ENCODE data around the gene TOR2A.

- TF ChIP-seq CTCF (IDR thresholded peaks at IDR 0.05) (no peak), POLR2AphosphoS5 (IDR thresholded peaks at IDR 0.05) (no peak), POLR2A (IDR thresholded peaks at IDR 0.05) (no peak), EP300 (IDR thresholded peaks at IDR 0.05; ENCODE audit: low read depth) (no peak)
Measured at GRCh38 chr9:127693143-127693542, 42.0 kb downstream of the TOR2A start.
